ENCODE data around the gene ZNF135. TPM values are rescaled to one million over a fixed set of nuclear protein-coding genes. Genes with fewer than 3 reads are reported as not detected.
A peak's percentile ranks its signal among the peaks of the same experiment; 100 is the strongest.

Gene ZNF135
- total RNA-seq, 6 experiments from 2014 or later = 0.07 to 0.09 TPM; not detected in 4

GRCh38 chr19:58047672-58048071 is 11.4 kb upstream of the ZNF135 start:
- DNase-seq = no peak
- peaks cover 9% of the 10 kb centered on the region for H3K36me3 Mint-ChIP-seq (ENCODE audit: low read depth)
- TF ChIP-seq, protein P1, sequence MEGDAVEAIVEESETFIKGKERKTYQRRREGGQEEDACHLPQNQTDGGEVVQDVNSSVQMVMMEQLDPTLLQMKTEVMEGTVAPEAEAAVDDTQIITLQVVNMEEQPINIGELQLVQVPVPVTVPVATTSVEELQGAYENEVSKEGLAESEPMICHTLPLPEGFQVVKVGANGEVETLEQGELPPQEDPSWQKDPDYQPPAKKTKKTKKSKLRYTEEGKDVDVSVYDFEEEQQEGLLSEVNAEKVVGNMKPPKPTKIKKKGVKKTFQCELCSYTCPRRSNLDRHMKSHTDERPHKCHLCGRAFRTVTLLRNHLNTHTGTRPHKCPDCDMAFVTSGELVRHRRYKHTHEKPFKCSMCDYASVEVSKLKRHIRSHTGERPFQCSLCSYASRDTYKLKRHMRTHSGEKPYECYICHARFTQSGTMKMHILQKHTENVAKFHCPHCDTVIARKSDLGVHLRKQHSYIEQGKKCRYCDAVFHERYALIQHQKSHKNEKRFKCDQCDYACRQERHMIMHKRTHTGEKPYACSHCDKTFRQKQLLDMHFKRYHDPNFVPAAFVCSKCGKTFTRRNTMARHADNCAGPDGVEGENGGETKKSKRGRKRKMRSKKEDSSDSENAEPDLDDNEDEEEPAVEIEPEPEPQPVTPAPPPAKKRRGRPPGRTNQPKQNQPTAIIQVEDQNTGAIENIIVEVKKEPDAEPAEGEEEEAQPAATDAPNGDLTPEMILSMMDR (IDR thresholded peaks at IDR 0.05) = no peak
- no peaks in the 10 kb centered on the region for H3K4me1 Mint-ChIP-seq (ENCODE audit: low read depth)
- no peak overlapping the region for H3K4me3 Mint-ChIP-seq
- H3K27ac Mint-ChIP-seq = no peak overlapping the region
- H3K27me3 Mint-ChIP-seq (ENCODE audit: insufficient read depth) = no peaks in the 10 kb centered on the region; the same call in 1 of the 2 replicates
- H3K9me3 Mint-ChIP-seq = peaks cover 79% of the 10 kb centered on the region

- Mint-ChIP-seq H3K4me3 (no peak overlapping the region), H3K9me3 (peaks cover 72% of the 10 kb centered on the region), H3K4me1 (ENCODE audit: low read depth) (no peaks in the 10 kb centered on the region), H3K36me3 (ENCODE audit: low read depth) (peaks cover 21% of the 10 kb centered on the region), H3K27me3 (ENCODE audit: insufficient read depth) (no peaks in the 10 kb centered on the region; the same call in 1 of the 2 replicates), H3K27ac (no peak overlapping the region)
- TF ChIP-seq, protein P1 (IDR thresholded peaks at IDR 0.05) = no peak
- no peak for DNase-seq
Observed at GRCh38 chr19:58052256-58052655, 6.8 kb upstream of the ZNF135 start.

GRCh38 chr19:58053480-58054156 is 5.5 kb upstream of the ZNF135 start:
- TF ChIP-seq, protein P1 (IDR thresholded peaks at IDR 0.05) = no peak
- peaks cover 75% of the 10 kb centered on the region for H3K9me3 Mint-ChIP-seq
- no peak for DNase-seq
- no peaks in the 10 kb centered on the region; the same call in none of the 2 replicates for H3K27me3 Mint-ChIP-seq (ENCODE audit: insufficient read depth)
- H3K4me3 Mint-ChIP-seq = no peak overlapping the region
- no peaks in the 10 kb centered on the region for H3K4me1 Mint-ChIP-seq (ENCODE audit: low read depth)
- H3K36me3 Mint-ChIP-seq (ENCODE audit: low read depth) = peaks cover 24% of the 10 kb centered on the region
- no peak overlapping the region for H3K27ac Mint-ChIP-seq

DNA sequence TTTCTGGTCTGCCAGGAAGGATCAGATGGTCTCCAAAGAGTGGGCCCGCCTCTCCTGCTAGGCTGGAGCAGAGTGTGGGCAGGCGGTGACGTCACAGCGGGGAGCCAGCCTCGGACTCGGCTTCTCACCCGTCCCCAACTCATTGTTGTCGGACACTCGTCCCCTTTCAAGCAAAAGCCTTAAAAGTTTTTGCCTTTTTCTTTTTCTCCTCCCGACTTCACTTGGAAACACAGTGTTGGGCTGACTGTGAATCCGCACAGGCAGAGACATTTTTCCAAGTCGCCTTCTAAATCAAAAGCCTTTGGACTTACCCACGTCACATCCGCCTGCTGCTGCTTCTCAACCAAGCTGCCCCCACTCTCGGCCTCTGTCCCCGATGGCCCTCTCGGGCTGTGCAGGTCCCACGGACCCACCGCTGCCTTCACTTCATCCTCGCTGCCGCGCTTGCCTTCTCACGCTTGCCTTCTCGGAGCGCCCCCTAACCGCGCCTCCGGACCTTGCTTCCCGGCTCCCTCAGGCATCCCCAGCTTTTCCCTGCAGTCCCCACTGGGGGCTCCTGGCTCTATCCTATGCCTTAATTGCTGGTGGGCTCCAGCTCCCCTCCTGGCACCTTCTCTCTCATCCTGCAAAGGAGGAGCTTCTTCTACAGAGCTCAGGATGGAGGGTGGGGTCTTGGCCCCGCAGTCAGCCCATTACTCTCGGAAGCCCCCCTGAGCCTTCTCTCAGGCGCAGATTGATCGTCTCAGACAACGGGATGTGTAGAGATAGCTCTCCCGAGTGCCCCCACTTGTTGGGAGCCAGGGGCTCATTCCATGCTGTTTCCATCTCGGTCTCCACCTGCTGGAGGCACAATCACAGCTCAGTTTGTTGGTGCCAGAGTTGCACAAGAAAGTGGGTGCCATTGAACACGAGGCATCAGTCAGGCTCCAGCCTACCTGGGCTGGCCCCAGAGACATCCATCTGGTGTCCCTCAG is 3.9 kb upstream of the ZNF135 start:
- Mint-ChIP-seq H3K36me3 (ENCODE audit: low read depth) (peaks cover 24% of the 10 kb centered on the region), H3K4me1 (ENCODE audit: low read depth) (no peaks in the 10 kb centered on the region), H3K27me3 (ENCODE audit: insufficient read depth) (no peaks in the 10 kb centered on the region; the same call in 1 of the 2 replicates), H3K9me3 (peaks cover 69% of the 10 kb centered on the region), H3K27ac (no peak overlapping the region), H3K4me3 (peak overlapping the region; percentile 64)
- TF ChIP-seq, protein P1 (IDR thresholded peaks at IDR 0.05) = no peak
- DNase-seq = no peak

- H3K27me3 Mint-ChIP-seq (ENCODE audit: insufficient read depth) = no peaks in the 10 kb centered on the region; the same call in 1 of the 2 replicates
- no peak overlapping the region for H3K4me3 Mint-ChIP-seq
- H3K9me3 Mint-ChIP-seq = peaks cover 69% of the 10 kb centered on the region
- DNase-seq = no peak
- H3K4me1 Mint-ChIP-seq (ENCODE audit: low read depth) = no peaks in the 10 kb centered on the region
- H3K36me3 Mint-ChIP-seq (ENCODE audit: low read depth) = peaks cover 24% of the 10 kb centered on the region
- TF ChIP-seq, protein P1 (IDR thresholded peaks at IDR 0.05) = no peak
- no peak overlapping the region for H3K27ac Mint-ChIP-seq
Observed at GRCh38 chr19:58056261-58056660, 2.8 kb upstream of the ZNF135 start.
